OCI-LY1 (cell line): ENCODE results near the gene CLTCL1.

ENCODE experiments used
- H2AFZ ChIP-seq: fragments of 200-600 bp; sonication (generic), shearing (Covaris generic); 2 replicates; pipeline ENCODE4 v1.6.0; 2014; ENCODE audit warnings: antibody characterized with exemption, mild to moderate bottlenecking, low read length
- H3F3A ChIP-seq: fragments of 200-600 bp; sonication (generic), shearing (Covaris generic); 2 replicates; pipeline ENCODE4 v1.6.0; 2014; ENCODE audit warnings: mild to moderate bottlenecking, antibody characterized with exemption, low read length, moderate library complexity; ENCODE audit not compliant: insufficient read depth
- H3K27ac ChIP-seq: fragments of 200-600 bp; sonication (generic); 2 replicates; pipeline ENCODE4 v1.5.1; 2014; ENCODE audit warnings: low read length, mixed run types, mild to moderate bottlenecking, low read depth; ENCODE audit not compliant: poor library complexity, severe bottlenecking
- H3K27me3 ChIP-seq: fragments of 200-600 bp; sonication (generic); 2 replicates; pipeline ENCODE4 v1.6.0; 2014; ENCODE audit warnings: antibody characterized with exemption, mild to moderate bottlenecking, low read length, moderate library complexity; ENCODE audit not compliant: insufficient read depth
- H3K36me3 ChIP-seq: fragments of 200-600 bp; sonication (generic); 2 replicates; pipeline ENCODE4 v1.6.1; 2014; ENCODE audit warnings: mild to moderate bottlenecking, antibody characterized with exemption, low read length, moderate library complexity, mixed read lengths; ENCODE audit not compliant: insufficient read depth
- H3K4me1 ChIP-seq: fragments of 200-600 bp; sonication (generic); 2 replicates; pipeline ENCODE4 v1.5.1; 2014; ENCODE audit warnings: mild to moderate bottlenecking, low read length, moderate library complexity; ENCODE audit not compliant: insufficient read depth, severe bottlenecking
- H3K4me2 ChIP-seq: fragments of 200-600 bp; sonication (generic), shearing (Covaris generic); 2 replicates; pipeline ENCODE4 v1.6.1; 2014; ENCODE audit warnings: low read length
- H3K4me3 ChIP-seq: fragments of 200-600 bp; sonication (generic); 2 replicates; pipeline ENCODE4 v1.5.1; 2014; ENCODE audit warnings: low read length, low read depth, mild to moderate bottlenecking, mixed read lengths; ENCODE audit not compliant: poor library complexity, severe bottlenecking
- H3K79me2 ChIP-seq: fragments of 200-600 bp; shearing (Covaris generic); 2 replicates; pipeline ENCODE4 v1.6.1; 2016; ENCODE audit warnings: mixed run types, low read length, mixed read lengths; ENCODE audit not compliant: insufficient read depth
- H3K9ac ChIP-seq: fragments of 200-600 bp; sonication (generic), shearing (Covaris generic); 2 replicates; pipeline ENCODE4 v1.6.1; 2014; ENCODE audit warnings: mild to moderate bottlenecking, low read length, mixed read lengths
- H3K9me2 ChIP-seq: fragments of 200-600 bp; sonication (generic), shearing (Covaris generic); 2 replicates; pipeline ENCODE4 v1.6.1; 2014; ENCODE audit warnings: low read depth, mild to moderate bottlenecking, low read length, mixed read lengths
- H3K9me3 ChIP-seq: fragments of 200-600 bp; shearing (Covaris generic); 2 replicates; pipeline ENCODE4 v1.6.1; 2014; ENCODE audit warnings: low read length, mixed read lengths
- H4K20me1 ChIP-seq: fragments of 200-600 bp; sonication (generic), shearing (Covaris generic); 2 replicates; pipeline ENCODE4 v1.6.0; 2016; ENCODE audit warnings: mild to moderate bottlenecking, low read length; ENCODE audit not compliant: insufficient read depth
- EZH2 ChIP-seq: fragments of 200-600 bp; sonication (generic), shearing (Covaris generic); IDR thresholded peaks from 2 replicates; pipeline ENCODE4 v1.8.0; 2017; ENCODE audit warnings: borderline replicate concordance, mixed run types, mild to moderate bottlenecking, antibody characterized with exemption, low read length, moderate library complexity, mixed read lengths
- TF ChIP-seq, protein P1 (sequence below): fragments of 200-600 bp; sonication (generic), shearing (Covaris generic); IDR thresholded peaks from 2 replicates; pipeline ENCODE4 v1.5.1; 2017; ENCODE audit warnings: mild to moderate bottlenecking, antibody characterized with exemption, low read length, moderate library complexity, mixed read lengths

The CLTCL1 gene

DNA sequence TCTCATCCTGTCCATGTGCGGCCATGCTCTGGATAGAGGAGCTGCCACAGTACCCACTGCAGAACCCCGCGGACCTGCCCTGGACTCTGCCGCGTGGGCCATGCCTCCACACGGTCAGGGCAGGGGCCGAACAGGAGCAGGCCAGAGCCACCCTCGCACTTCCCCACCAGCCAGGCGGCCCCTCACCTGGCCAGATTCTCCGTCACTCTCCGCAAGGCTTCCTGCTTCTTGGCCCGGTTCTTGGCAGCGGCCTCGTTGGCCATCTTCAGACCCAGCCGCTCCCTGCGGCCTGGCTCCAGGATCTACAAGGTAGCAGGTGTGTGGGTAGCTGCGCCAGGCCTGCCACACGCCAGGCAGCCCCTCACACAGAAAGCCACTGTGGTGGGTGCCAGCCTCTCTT is 156.6 kb downstream of the CLTCL1 start:
- Histone ChIP-seq H3K9me3 (no peaks in the 10 kb centered on the region), H3F3A (no peaks in the 10 kb centered on the region), H4K20me1 (no peaks in the 10 kb centered on the region), H3K27ac (no peak overlapping the region), H3K27me3 (no peaks in the 10 kb centered on the region), H3K4me1 (no peaks in the 10 kb centered on the region), H2AFZ (no peak overlapping the region), H3K36me3 (peaks cover 69% of the 10 kb centered on the region), H3K4me2 (no peak overlapping the region), H3K4me3 (no peak overlapping the region), H3K9ac (no peak overlapping the region), H3K79me2 (no peaks in the 10 kb centered on the region), H3K9me2 (no peaks in the 10 kb centered on the region)
- no peak for TF ChIP-seq EZH2
- TF ChIP-seq, protein P1, sequence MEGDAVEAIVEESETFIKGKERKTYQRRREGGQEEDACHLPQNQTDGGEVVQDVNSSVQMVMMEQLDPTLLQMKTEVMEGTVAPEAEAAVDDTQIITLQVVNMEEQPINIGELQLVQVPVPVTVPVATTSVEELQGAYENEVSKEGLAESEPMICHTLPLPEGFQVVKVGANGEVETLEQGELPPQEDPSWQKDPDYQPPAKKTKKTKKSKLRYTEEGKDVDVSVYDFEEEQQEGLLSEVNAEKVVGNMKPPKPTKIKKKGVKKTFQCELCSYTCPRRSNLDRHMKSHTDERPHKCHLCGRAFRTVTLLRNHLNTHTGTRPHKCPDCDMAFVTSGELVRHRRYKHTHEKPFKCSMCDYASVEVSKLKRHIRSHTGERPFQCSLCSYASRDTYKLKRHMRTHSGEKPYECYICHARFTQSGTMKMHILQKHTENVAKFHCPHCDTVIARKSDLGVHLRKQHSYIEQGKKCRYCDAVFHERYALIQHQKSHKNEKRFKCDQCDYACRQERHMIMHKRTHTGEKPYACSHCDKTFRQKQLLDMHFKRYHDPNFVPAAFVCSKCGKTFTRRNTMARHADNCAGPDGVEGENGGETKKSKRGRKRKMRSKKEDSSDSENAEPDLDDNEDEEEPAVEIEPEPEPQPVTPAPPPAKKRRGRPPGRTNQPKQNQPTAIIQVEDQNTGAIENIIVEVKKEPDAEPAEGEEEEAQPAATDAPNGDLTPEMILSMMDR = no peak

DNA sequence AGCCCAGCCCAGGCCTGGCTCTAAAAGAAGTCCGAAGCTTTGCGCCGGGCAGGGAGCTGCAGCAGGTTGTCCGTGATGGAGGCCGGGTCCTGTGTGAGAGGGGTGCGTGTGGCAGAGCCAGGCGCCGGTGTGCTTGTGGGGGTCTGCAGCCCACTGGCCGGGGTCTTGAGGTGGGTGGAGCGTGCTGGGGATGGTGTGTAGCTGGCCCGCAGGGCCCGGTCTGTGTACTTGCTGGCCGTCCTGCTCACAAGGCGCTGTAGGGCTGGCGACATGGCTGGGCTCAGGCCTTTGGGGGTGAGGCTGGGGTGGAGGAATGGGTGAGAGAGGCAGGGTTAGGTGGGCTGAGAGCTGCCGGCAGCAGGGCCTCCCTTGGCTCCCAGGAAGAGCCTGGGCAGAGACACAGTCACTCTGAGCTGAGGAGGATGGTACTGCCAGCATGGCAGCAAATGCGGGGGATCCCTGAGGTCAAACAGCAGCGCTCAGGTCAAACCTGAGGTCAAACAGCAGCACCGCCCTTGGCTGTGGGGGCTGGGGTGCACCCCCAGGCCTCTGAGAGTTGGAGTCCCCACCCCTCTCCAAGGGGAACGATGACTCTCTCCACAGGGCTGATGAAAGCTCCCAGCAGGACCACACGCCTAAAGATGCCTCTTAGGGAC is 157.2 kb downstream of the CLTCL1 start:
- no peaks in the 10 kb centered on the region for H3F3A ChIP-seq
- no peaks in the 10 kb centered on the region for H3K4me1 ChIP-seq
- H3K79me2 ChIP-seq = no peaks in the 10 kb centered on the region
- no peak for TF ChIP-seq EZH2
- TF ChIP-seq, protein P1 = no peak
- no peak overlapping the region for H3K27ac ChIP-seq
- H4K20me1 ChIP-seq = no peaks in the 10 kb centered on the region
- no peak overlapping the region for H3K9ac ChIP-seq
- H3K4me2 ChIP-seq = no peak overlapping the region
- H2AFZ ChIP-seq = no peak overlapping the region
- no peaks in the 10 kb centered on the region for H3K27me3 ChIP-seq
- H3K4me3 ChIP-seq = no peak overlapping the region
- peaks cover 64% of the 10 kb centered on the region for H3K36me3 ChIP-seq
- no peaks in the 10 kb centered on the region for H3K9me3 ChIP-seq
- no peaks in the 10 kb centered on the region for H3K9me2 ChIP-seq

DNA sequence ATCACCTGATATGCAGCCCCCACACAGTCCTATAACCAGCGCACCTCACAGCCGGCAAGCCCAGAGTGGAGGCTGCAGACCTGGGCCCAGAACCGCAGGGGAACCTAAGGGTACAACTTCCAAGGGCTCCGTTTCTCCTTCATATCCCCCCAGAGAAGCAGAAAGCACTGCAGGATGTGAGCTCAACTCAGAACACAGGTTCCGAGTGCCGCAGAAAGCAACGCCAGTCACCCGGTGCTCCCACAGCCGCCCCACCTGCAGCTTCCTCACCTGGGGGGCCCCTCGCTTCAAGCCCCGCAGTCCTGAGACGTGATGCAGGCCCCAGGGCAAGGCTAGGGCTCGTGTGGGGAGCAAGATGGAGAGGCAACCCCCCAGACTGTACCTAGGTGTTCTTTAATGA is 158.0 kb downstream of the CLTCL1 start:
- Histone ChIP-seq H3K27ac (no peak overlapping the region), H3K4me3 (no peak overlapping the region), H3F3A (no peaks in the 10 kb centered on the region), H3K4me2 (no peak overlapping the region), H3K9me3 (no peaks in the 10 kb centered on the region), H3K79me2 (no peaks in the 10 kb centered on the region), H3K27me3 (no peaks in the 10 kb centered on the region), H2AFZ (no peak overlapping the region), H3K9me2 (no peaks in the 10 kb centered on the region), H3K4me1 (no peaks in the 10 kb centered on the region), H3K9ac (no peak overlapping the region), H4K20me1 (no peaks in the 10 kb centered on the region), H3K36me3 (peaks cover 56% of the 10 kb centered on the region)
- no peak for TF ChIP-seq EZH2
- TF ChIP-seq, protein P1 = no peak
